Activated CD4-positive, alpha-beta T cell treated with anti-CD3 and anti-CD28 coated beads, Interleukin-2, amount 50 U/mL, for 16 hours (primary cell): ENCODE measurements around the gene CELSR3.

Experiments used
- DNase-seq: peaks from one replicate; pipeline ENCODE4 v3.0.0-alpha.2; 2020

Gene CELSR3

GRCh38 chr3:48598323-48599076 lies 64.2 kb downstream of the CELSR3 start:
- DNase-seq = no peak

GRCh38 chr3:48597408-48597800 lies 65.3 kb downstream of the CELSR3 start:
- DNase-seq = no peak

- no peak for DNase-seq
Measured at GRCh38 chr3:48596676-48597407, 65.8 kb downstream of the CELSR3 start.

GRCh38 chr3:48596157-48596556 lies 66.5 kb downstream of the CELSR3 start:
- DNase-seq = no peak

GRCh38 chr3:48595526-48596121 lies 67.1 kb downstream of the CELSR3 start:
- no peak for DNase-seq

GRCh38 chr3:48595075-48595525 lies 67.6 kb downstream of the CELSR3 start, which contains the start of gene COL7A1:
COL7A1 (minus strand) TSS chr3:48595329; CDS start chr3:48595159, 170 bp downstream.
- DNase-seq = no peak

- DNase-seq = no peak
Measured at GRCh38 chr3:48594417-48595049, 68.2 kb downstream of the CELSR3 start.

GRCh38 chr3:48593337-48593736 lies 69.3 kb downstream of the CELSR3 start:
- DNase-seq = no peak

GRCh38 chr3:48592519-48593087 lies 70.1 kb downstream of the CELSR3 start:
- no peak for DNase-seq

- no peak for DNase-seq
Measured at GRCh38 chr3:48591886-48592518, 70.7 kb downstream of the CELSR3 start.

GRCh38 chr3:48591436-48591835 lies 71.2 kb downstream of the CELSR3 start:
- no peak for DNase-seq

GRCh38 chr3:48588230-48588629 lies 74.5 kb downstream of the CELSR3 start:
- DNase-seq = no peak

- no peak for DNase-seq
Measured at GRCh38 chr3:48587686-48588085, 75.0 kb downstream of the CELSR3 start.
